Mononuclear cell (primary cell): Measurements from ENCODE around the gene DCAF8. TPM values are rescaled to one million over a fixed set of nuclear protein-coding genes. Genes with fewer than 3 reads are reported as not detected.

Source experiments
- H3K27me3 ChIP-seq: 2 replicates; pipeline ENCODE4 v1.6.0; 2011; ENCODE audit warnings: low read length, control low read depth; ENCODE audit not compliant: insufficient read depth
- H3K4me1 ChIP-seq: 2 replicates; pipeline ENCODE4 v1.5.1; 2011; ENCODE audit warnings: mild to moderate bottlenecking, low read length, control low read depth; ENCODE audit not compliant: insufficient read depth
- H3K4me3 ChIP-seq: 2 replicates; pipeline ENCODE4 v1.5.1; 2011; ENCODE audit warnings: mild to moderate bottlenecking, low read length, moderate library complexity
- H3K9me3 ChIP-seq: 2 replicates; pipeline ENCODE4 v1.5.1; 2011; ENCODE audit warnings: low read depth, mild to moderate bottlenecking, control low read depth, low read length
- total RNA-seq: library from RNA; depleted of rRNA; stranded (reverse); fragments of >200 nt; gene quantifications from one replicate; pipeline ENCODE4 v1.2.3, GENCODE V29; 2012

The DCAF8 gene
- total RNA-seq, 1 donor = 115 TPM

DNA sequence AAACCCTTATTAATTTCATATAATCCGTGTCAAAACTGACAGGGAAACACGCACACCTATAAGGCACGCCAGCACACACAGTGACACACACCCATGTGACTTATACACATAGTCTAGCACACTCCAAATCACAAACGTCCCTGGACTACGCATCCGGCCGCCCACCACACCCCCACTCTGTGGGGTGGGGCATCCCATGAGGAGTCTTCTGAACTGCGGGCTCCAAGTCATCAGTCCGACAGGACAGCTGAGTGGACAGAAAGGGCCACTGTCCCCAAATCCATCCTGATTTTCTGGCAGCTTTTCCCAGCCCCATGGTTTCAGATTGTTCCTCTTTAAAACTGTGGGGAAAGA is 56.3 kb downstream of the DCAF8 start:
- Histone ChIP-seq H3K4me3 (peak overlapping the region; percentile 79), H3K4me1 (peaks cover 32% of the 10 kb centered on the region), H3K27me3 (no peaks in the 10 kb centered on the region), H3K9me3 (no peaks in the 10 kb centered on the region)

DNA sequence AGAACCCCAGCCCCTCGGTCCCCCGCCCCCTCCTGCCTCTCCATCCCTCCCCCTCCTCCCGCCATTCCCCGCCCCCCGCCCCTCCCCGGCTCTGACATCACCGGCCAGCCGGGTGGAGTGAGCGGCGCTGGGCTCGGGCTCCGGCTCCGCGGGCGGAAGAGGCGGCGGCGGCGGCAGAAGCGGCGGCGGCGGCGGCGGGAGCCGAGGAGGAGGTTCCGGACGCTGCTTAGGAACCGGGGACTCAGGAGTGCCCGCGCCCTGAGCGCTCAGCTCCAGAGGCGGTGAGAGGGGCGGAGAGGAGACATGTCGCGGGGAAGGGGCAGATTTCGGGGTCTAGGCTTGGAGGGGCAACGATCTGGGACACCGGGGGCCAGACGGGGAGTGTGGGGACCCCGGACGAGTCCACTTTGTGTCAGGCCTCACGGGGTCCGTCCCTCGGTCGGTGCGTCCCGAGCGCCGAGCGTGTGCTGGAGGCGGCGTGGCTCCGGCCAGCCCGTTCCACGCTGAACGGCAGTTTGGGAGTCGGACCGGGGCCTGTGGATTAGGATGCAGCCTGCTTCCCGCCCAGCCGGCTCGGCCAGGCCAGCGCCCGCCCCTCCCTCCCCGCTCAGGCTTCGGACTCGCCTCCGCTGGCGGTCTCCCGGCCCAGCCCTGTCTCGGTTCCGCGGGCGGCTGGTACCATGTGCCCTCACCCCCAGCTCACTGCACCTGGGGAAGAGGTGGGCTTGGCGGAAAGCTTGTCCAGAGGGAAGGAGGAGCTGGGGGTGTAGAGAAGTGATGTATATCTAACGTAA is 56.9 kb downstream of the DCAF8 start, which contains the start of gene PEA15:
Gene PEA15 (plus strand): TSS at position 143 of the 794 bp plus-strand sequence. CDS start 6,161 bp downstream, outside the sequence.
- Histone ChIP-seq H3K4me3 (peak within 1 kb of the TSS; percentile 79), H3K9me3 (no peaks in the 10 kb centered on the region), H3K27me3 (no peaks in the 10 kb centered on the region), H3K4me1 (peaks cover 32% of the 10 kb centered on the region)

DNA sequence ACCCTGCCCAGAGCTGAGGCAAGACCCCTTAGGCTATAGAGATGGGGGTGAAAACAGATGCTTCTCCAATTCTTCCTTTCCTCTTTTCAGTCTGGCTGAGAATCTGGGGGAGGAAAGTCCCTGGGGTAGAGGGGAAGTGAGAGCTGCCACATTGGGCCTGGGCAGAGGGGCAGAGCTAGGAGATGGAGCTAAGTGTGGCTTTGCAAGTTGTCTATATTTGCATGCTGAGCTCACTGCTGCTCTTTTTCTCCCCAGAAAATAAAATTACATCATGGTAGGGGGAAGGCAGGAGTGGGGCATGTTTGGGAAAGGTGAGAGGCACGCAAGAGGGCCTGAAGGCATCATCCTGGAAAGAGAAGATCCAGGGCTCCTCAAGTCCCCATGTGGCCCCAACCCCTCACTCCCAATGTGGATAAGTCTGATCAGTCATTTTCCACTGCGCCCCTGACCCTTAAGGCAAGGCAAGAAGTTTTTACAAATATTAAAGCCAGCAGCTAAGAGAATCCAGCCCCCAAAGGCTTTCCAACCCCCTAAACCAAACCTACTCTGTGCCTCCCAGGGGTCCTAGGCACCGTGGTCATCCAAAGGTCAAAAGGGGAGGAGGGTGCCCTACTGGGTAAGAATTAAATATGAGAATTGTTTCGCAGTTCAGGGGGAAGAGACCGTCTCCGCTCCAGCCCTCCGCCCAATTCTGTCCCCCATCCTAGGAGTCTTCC is 57.7 kb downstream of the DCAF8 start:
- Histone ChIP-seq H3K4me3 (peak overlapping the region; percentile 29), H3K9me3 (no peaks in the 10 kb centered on the region), H3K27me3 (no peaks in the 10 kb centered on the region), H3K4me1 (peaks cover 32% of the 10 kb centered on the region)

DNA sequence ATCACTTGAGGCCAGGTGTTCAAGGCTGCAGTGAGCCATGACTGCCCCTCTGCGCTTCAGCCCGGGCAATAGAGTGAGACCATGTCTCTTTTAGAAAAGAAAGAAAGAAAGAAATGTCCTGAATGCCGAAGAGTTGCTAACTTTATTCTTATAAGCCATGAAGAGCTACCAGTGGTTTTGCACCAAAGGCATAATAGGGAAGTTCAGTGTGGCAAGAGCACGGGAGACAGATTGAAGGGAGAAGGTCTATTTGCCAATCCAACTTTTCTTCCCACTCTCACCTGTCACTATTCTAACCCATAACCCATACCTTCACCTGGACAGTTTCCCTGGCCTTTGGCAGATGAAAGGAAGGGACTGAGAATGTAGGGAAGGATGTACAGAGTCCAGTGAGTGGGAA is 61.6 kb downstream of the DCAF8 start:
- no peaks in the 10 kb centered on the region for H3K9me3 ChIP-seq
- H3K27me3 ChIP-seq = no peaks in the 10 kb centered on the region
- no peak overlapping the region for H3K4me3 ChIP-seq
- H3K4me1 ChIP-seq = peaks cover 19% of the 10 kb centered on the region

GRCh38 chr1:160197231-160197630 is 65.1 kb downstream of the DCAF8 start:
- H3K27me3 ChIP-seq = no peaks in the 10 kb centered on the region
- no peaks in the 10 kb centered on the region for H3K9me3 ChIP-seq
- H3K4me1 ChIP-seq = peaks cover 3% of the 10 kb centered on the region
- no peak overlapping the region for H3K4me3 ChIP-seq

GRCh38 chr1:160196143-160196542 is 66.2 kb downstream of the DCAF8 start:
- Histone ChIP-seq H3K9me3 (no peaks in the 10 kb centered on the region), H3K27me3 (no peaks in the 10 kb centered on the region), H3K4me1 (peaks cover 3% of the 10 kb centered on the region), H3K4me3 (no peak overlapping the region)

DNA sequence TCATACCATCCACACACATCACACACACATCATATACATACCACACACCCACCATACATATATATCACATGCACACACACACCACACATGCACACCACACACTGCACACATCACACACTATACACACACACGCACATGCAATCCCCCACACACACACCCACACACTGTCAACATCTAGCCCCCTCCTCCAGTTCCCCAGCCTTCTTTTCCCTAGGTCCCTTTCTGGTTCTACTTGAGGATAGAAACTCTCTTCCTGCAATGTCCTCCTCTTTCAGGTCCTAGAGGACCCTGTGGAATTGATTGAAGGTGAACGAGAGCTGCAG is 67.7 kb downstream of the DCAF8 start:
- Histone ChIP-seq H3K4me1 (peaks cover 3% of the 10 kb centered on the region), H3K27me3 (no peaks in the 10 kb centered on the region), H3K4me3 (no peak overlapping the region), H3K9me3 (no peaks in the 10 kb centered on the region)

GRCh38 chr1:160193832-160194736 is 68.3 kb downstream of the DCAF8 start:
- H3K4me1 ChIP-seq = peaks cover 3% of the 10 kb centered on the region
- H3K9me3 ChIP-seq = no peaks in the 10 kb centered on the region
- no peak overlapping the region for H3K4me3 ChIP-seq
- H3K27me3 ChIP-seq = no peaks in the 10 kb centered on the region

- no peaks in the 10 kb centered on the region for H3K27me3 ChIP-seq
- no peaks in the 10 kb centered on the region for H3K9me3 ChIP-seq
- H3K4me1 ChIP-seq = peaks cover 3% of the 10 kb centered on the region
- H3K4me3 ChIP-seq = no peak overlapping the region
Observed at GRCh38 chr1:160193091-160193819, 69.1 kb downstream of the DCAF8 start.

DNA sequence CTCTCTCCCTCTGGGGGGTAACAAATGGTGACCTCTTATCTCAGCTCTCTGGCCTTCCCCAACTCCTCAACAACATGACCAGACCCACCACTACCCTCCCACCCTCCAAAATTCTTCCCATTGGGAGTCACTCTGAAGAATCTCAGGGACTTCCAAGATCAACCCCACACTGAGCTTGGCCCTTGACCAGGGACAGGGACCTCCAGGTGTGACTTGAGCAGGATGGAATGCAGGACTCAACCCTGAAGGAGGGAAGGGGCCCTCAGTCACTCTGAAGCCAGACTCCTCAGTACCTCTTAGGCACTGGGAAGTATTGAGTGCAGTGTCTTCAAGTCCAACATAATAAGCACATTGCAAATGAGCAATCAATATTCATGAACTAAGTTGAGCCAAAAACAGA is 70.1 kb downstream of the DCAF8 start:
- H3K4me3 ChIP-seq = no peak overlapping the region
- H3K4me1 ChIP-seq = peaks cover 3% of the 10 kb centered on the region

GRCh38 chr1:160191756-160192155 is 70.6 kb downstream of the DCAF8 start:
- H3K4me1 ChIP-seq = peaks cover 3% of the 10 kb centered on the region
- no peaks in the 10 kb centered on the region for H3K27me3 ChIP-seq
- H3K9me3 ChIP-seq = no peaks in the 10 kb centered on the region
- no peak overlapping the region for H3K4me3 ChIP-seq

More for the DNA sequence above, 70.1 kb downstream of the DCAF8 start:
- no peaks in the 10 kb centered on the region for H3K27me3 ChIP-seq
- no peaks in the 10 kb centered on the region for H3K9me3 ChIP-seq

DNA sequence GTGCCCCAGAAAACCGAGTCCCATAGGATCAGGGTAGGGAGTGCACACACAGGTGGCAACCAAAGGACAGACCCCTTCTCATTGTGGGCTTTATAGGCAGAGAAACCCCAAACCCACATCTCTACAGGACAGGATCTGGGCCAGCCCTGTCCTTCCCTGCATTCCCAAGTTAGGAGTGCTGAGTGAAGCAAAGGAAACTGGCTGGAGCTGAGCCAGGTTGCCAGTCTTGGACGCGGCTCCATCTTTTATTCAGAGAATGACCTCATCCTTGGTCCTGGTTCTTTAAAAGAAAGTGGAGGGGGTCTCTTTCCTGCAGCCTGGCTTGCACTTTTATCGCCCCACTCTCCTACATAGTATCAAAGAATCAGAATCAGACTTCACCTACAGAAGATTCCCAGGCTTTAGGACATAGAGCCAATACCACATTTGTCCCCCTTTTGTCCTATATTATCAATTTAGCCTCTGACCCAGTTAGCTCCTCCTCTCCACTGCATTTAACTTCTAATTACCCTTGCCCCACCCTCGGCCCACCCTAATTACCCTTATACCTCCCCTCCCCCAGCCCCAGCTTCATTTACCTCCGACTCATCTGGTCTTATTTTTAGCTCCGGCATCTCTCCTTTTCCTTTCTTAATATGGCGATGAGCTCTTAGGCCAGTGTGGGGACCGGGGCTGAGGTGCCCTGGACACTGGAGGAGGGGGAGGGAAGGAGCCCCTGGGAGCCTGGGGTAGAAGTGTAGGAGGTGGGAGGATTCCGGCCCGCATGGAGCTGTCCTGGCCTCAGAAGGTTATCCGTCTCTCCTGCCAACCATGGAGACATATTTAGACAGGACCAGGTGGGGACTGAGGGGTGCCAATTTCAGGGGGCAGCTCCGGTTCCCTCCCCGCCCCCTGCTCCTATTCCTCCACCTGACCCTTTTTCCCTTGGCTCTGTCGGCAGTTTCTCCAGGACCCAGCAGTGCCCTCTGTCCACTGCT is 72.4 kb downstream of the DCAF8 start, which contains the start of gene CASQ1:
Gene CASQ1 (plus strand): TSS at position 927 of the 977 bp plus-strand sequence. CDS start 177 bp downstream, outside the sequence.
- H3K4me3 ChIP-seq = no peak within 1 kb of the TSS
- no peaks in the 10 kb centered on the region for H3K27me3 ChIP-seq
- H3K4me1 ChIP-seq = peaks cover 3% of the 10 kb centered on the region
- no peaks in the 10 kb centered on the region for H3K9me3 ChIP-seq

DNA sequence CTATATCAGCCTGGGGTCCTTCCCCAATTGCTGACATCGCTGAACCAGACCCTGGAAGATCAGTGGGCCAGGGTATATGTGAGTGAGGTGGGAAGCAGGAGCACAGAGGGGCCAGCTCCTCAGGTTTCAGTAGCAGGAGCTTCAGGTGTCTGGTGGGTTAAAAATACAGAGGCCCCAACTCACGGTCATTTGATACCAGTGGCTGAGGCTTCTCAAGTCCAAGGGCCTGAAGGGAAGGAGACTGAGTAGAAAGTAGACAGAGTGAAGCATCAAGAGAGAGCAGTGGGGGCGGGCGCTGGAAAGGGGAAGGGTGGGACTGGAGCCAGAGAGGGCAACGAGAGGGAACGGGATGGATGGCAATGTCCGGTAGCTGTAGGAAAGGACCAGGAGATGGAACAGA is 74.0 kb downstream of the DCAF8 start:
- Histone ChIP-seq H3K4me3 (no peak overlapping the region), H3K4me1 (peaks cover 2% of the 10 kb centered on the region), H3K9me3 (no peaks in the 10 kb centered on the region), H3K27me3 (no peaks in the 10 kb centered on the region)
